Aorta (tissue), 5 donors: Measurements from ENCODE around the gene GHRL. TPM values are rescaled to one million over a fixed set of nuclear protein-coding genes. Genes with fewer than 3 reads are reported as not detected.

Experiments
- ATAC-seq: fragments of 200-7000 bp; cut with Tn5 transposase; one replicate; pipeline ENCODE4 v1.9.1; 2022; ENCODE audit warnings: moderate library complexity; ENCODE audit not compliant: low FRiP score
- DNase-seq, 2 donors: peaks; one replicate each; pipeline ENCODE4 v3.0.0-alpha.2; 2020
- H3K27ac ChIP-seq, 2 donors: one replicate each; pipeline ENCODE4 v1.5.1; 2013; ENCODE audit warnings: low read length in 2 of 2, mild to moderate bottlenecking in 2 of 2, moderate library complexity in 2 of 2, control low read depth in 1 of 2, inconsistent platforms in 1 of 2, low read depth in 1 of 2
- H3K27me3 ChIP-seq, 2 donors: one replicate each; pipeline ENCODE4 v1.6.1; 2013; ENCODE audit warnings: control low read depth in 1 of 2, low read length in 1 of 2, mild to moderate bottlenecking in 1 of 2, moderate library complexity in 1 of 2; ENCODE audit not compliant: insufficient read depth in 2 of 2, control insufficient read depth in 1 of 2
- H3K36me3 ChIP-seq, 2 donors: one replicate each; pipeline ENCODE4 v1.6.1; 2013; ENCODE audit warnings: control low read depth in 1 of 2, low read length in 1 of 2, mild to moderate bottlenecking in 1 of 2; ENCODE audit not compliant: insufficient read depth in 2 of 2, control insufficient read depth in 1 of 2
- H3K4me1 ChIP-seq, 2 donors: one replicate each; pipeline ENCODE4 v1.6.1; 2013; ENCODE audit warnings: low read length in 2 of 2, control low read depth in 1 of 2, mild to moderate bottlenecking in 1 of 2, moderate library complexity in 1 of 2; ENCODE audit not compliant: insufficient read depth in 2 of 2, control insufficient read depth in 1 of 2
- H3K4me3 ChIP-seq, 2 donors: one replicate each; pipeline ENCODE4 v1.5.1; 2013; ENCODE audit warnings: low read length in 2 of 2, control low read depth in 1 of 2, mild to moderate bottlenecking in 1 of 2
- H3K9me3 ChIP-seq: one replicate; pipeline ENCODE4 v1.6.1; 2013; ENCODE audit warnings: mild to moderate bottlenecking, low read length; ENCODE audit not compliant: control insufficient read depth
- WGBS, 2 donors: extraction: QIAGEN DNeasy Blood & Tissue Kit; methylation state at CpG; one replicate each; pipeline ENCODE4 v1.1.7; 2013; 5-methylcytosine and 5-hydroxymethylcytosine counted together
- intact Hi-C, 2 donors: fragments of 100-400 bp; cut with DNase I; formaldehyde crosslinking; loops; one replicate each; pipeline versions ENCODE4 v1.14.2 to v1.15.0; 2022
- polyA plus RNA-seq, 2 donors: library from polyadenylated mRNA; stranded (reverse); fragments of 200-250 nt; gene quantifications; one replicate each; pipeline ENCODE4 v1.2.3, GENCODE V29; 2013
- total RNA-seq, 2 donors: library from RNA; stranded (reverse); fragmentation: NEBNext Ultra II Directional; extraction: Animal tissue kit (Norgen Biotek cat#: 25700); gene quantifications; one replicate each; pipeline ENCODE4 v1.2.1, GENCODE V29; 2021
- donor health status: healthy with polysubstance abuse.
- donor health status: Bipolar disorder and iron deficiency.
- donor health status: DM: no; HTN: no; CAD: no.
- donor health status: DM: no; HTN: no; CAD: no.
- donor health status: DM: yes; HTN: yes; CAD: no.

The GHRL gene
- total and polyA plus RNA-seq, 4 donors: 0.36 to 1.7 (median 1.6) TPM; not detected in 1

- Histone ChIP-seq H3K27ac (no peak overlapping the region), H3K4me1 (no peaks in the 10 kb centered on the region), H3K36me3 (no peaks in the 10 kb centered on the region), H3K4me3 (no peak overlapping the region), H3K27me3 (no peaks in the 10 kb centered on the region), H3K9me3 (no peaks in the 10 kb centered on the region)
- intact Hi-C loops: no loop called here
- ATAC-seq (no peak), DNase-seq (peak in 1 of 2 donors; percentile 30)
- 89 to 91% methylated on average over 12 of the region's 12 CpGs for WGBS, 2 donors
Measured at GRCh38 chr3:10287936-10288574, 4.7 kb downstream of the GHRL start.

GRCh38 chr3:10286596-10287295 lies 6.0 kb downstream of the GHRL start:
- intact Hi-C loops: no loop called here
- DNase-seq (peak in 1 of 2 donors; percentile 14), ATAC-seq (no peak)
- H3K4me3 ChIP-seq: no peak overlapping the region
- no peak overlapping the region for H3K27ac ChIP-seq
- H3K36me3 ChIP-seq: no peaks in the 10 kb centered on the region
- no peaks in the 10 kb centered on the region for H3K27me3 ChIP-seq
- 63 to 71% methylated on average over 2 of the region's 2 CpGs for WGBS, 2 donors
- H3K9me3 ChIP-seq: no peaks in the 10 kb centered on the region
- no peaks in the 10 kb centered on the region for H3K4me1 ChIP-seq

- no peak overlapping the region for H3K27ac ChIP-seq
- H3K27me3 ChIP-seq: no peaks in the 10 kb centered on the region
- no peaks in the 10 kb centered on the region for H3K9me3 ChIP-seq
- DNase-seq (no peak), ATAC-seq (no peak)
- no peaks in the 10 kb centered on the region for H3K36me3 ChIP-seq
- 90 to 91% methylated on average over 5 of the region's 5 CpGs for WGBS, 2 donors
- intact Hi-C loops: no loop called here
- no peaks in the 10 kb centered on the region for H3K4me1 ChIP-seq
- no peak overlapping the region for H3K4me3 ChIP-seq
Measured at GRCh38 chr3:10286133-10286524, 6.6 kb downstream of the GHRL start.

- DNase-seq (peak in 1 of 2 donors; percentile 22), ATAC-seq (no peak)
- Histone ChIP-seq H3K27ac (no peak overlapping the region), H3K4me3 (no peak overlapping the region), H3K36me3 (no peaks in the 10 kb centered on the region), H3K9me3 (no peaks in the 10 kb centered on the region), H3K4me1 (no peaks in the 10 kb centered on the region), H3K27me3 (no peaks in the 10 kb centered on the region)
- intact Hi-C loops: no loop called here
- 82 to 86% methylated on average over 12 of the region's 12 CpGs for WGBS, 2 donors
Measured at GRCh38 chr3:10285272-10286132, 7.2 kb downstream of the GHRL start.

- peak in 1 of 2 donors; percentile 19 for DNase-seq
- intact Hi-C loops: no loop called here
- no peak for ATAC-seq
- Histone ChIP-seq H3K36me3 (peaks cover 0 to 3% of the 10 kb centered on the region in 2 donors), H3K4me3 (no peak overlapping the region), H3K27me3 (no peaks in the 10 kb centered on the region), H3K27ac (no peak overlapping the region), H3K9me3 (no peaks in the 10 kb centered on the region), H3K4me1 (no peaks in the 10 kb centered on the region)
- 80 to 87% methylated on average over 9 of the region's 9 CpGs for WGBS, 2 donors
Measured at GRCh38 chr3:10284496-10284895, 8.3 kb downstream of the GHRL start.

- ATAC-seq: no peak
- no peaks in the 10 kb centered on the region for H3K27me3 ChIP-seq
- peak in 1 of 2 donors; percentile 17 for DNase-seq
- H3K4me1 ChIP-seq: no peaks in the 10 kb centered on the region
- H3K27ac ChIP-seq: no peak overlapping the region
- no peak overlapping the region for H3K4me3 ChIP-seq
- 63 to 68% methylated on average over 5 of the region's 5 CpGs for WGBS, 2 donors
- intact Hi-C loops: no loop called here
- H3K36me3 ChIP-seq: peaks cover 0 to 3% of the 10 kb centered on the region in 2 donors
- no peaks in the 10 kb centered on the region for H3K9me3 ChIP-seq
Measured at GRCh38 chr3:10283638-10284037, 9.1 kb downstream of the GHRL start.

- 76 to 81% methylated on average over 5 of the region's 5 CpGs for WGBS, 2 donors
- H3K27ac ChIP-seq: no peak overlapping the region
- ATAC-seq (no peak), DNase-seq (peak in 1 of 2 donors; percentile 26)
- no peaks in the 10 kb centered on the region for H3K9me3 ChIP-seq
- no peak overlapping the region for H3K4me3 ChIP-seq
- no peaks in the 10 kb centered on the region for H3K27me3 ChIP-seq
- intact Hi-C loops: no loop called here
- no peaks in the 10 kb centered on the region for H3K4me1 ChIP-seq
- H3K36me3 ChIP-seq: peaks cover 0 to 9% of the 10 kb centered on the region in 2 donors
Measured at GRCh38 chr3:10281951-10282350, 10.8 kb downstream of the GHRL start.

- WGBS, 2 donors: 90 to 91% methylated on average over 6 of the region's 6 CpGs
- H3K9me3 ChIP-seq: no peaks in the 10 kb centered on the region
- peak in 1 of 2 donors; percentile 7 for DNase-seq
- no peaks in the 10 kb centered on the region for H3K4me1 ChIP-seq
- H3K36me3 ChIP-seq: peaks cover 0 to 9% of the 10 kb centered on the region in 2 donors
- H3K27ac ChIP-seq: no peak overlapping the region
- no peak for ATAC-seq
- H3K27me3 ChIP-seq: no peaks in the 10 kb centered on the region
- intact Hi-C loops: no loop called here
- no peak overlapping the region for H3K4me3 ChIP-seq
Measured at GRCh38 chr3:10280571-10280970, 12.2 kb downstream of the GHRL start.
